OCI-LY3 (cell line): ENCODE results near the gene FHOD1.

Experiments used
- H2AFZ ChIP-seq: fragments of 200-600, 300-600 bp; shearing (Covaris generic); 2 replicates; pipeline ENCODE4 v1.6.0; 2014; ENCODE audit warnings: antibody characterized with exemption, low read depth, low read length
- H3K27ac ChIP-seq: fragments of 200-600, 300-600 bp; sonication (generic); 2 replicates; pipeline ENCODE4 v1.5.1; 2014; ENCODE audit warnings: mild to moderate bottlenecking, low read length, moderate library complexity, mixed read lengths
- H3K27me3 ChIP-seq: fragments of 200-600, 300-600 bp; sonication (generic); 2 replicates; pipeline ENCODE4 v1.6.1; 2014; ENCODE audit warnings: low read depth, low read length, mixed read lengths
- H3K36me3 ChIP-seq: fragments of 200-600, 300-600 bp; sonication (generic); replicated peaks from 2 replicates; pipeline ENCODE3; 2014; ENCODE audit warnings: low read depth, low read length, mixed read lengths
- H3K4me1 ChIP-seq: fragments of 300-600, 200-600 bp; sonication (generic); 2 replicates; pipeline ENCODE4 v1.6.1; 2014; ENCODE audit warnings: low read length, mixed read lengths
- H3K4me2 ChIP-seq: fragments of 200-600, 300-600 bp; sonication (generic); 2 replicates; pipeline ENCODE4 v1.6.1; 2014; ENCODE audit warnings: low read length, mixed read lengths
- H3K4me3 ChIP-seq: fragments of 300-600, 200-600 bp; sonication (generic); 2 replicates; pipeline ENCODE4 v1.5.1; 2014; ENCODE audit warnings: antibody characterized with exemption, mild to moderate bottlenecking, low read length, moderate library complexity
- H3K79me2 ChIP-seq: fragments of 300-600, 200-600 bp; shearing (Covaris generic); 2 replicates; pipeline ENCODE4 v1.6.1; 2014; ENCODE audit warnings: mild to moderate bottlenecking, low read length, mixed read lengths
- H3K9ac ChIP-seq: fragments of 300-600, 200-600 bp; shearing (Covaris generic); 2 replicates; pipeline ENCODE4 v1.6.0; 2014; ENCODE audit warnings: mild to moderate bottlenecking, low read length, moderate library complexity
- H3K9me3 ChIP-seq: fragments of 200-600, 300-600 bp; shearing (Covaris generic); 2 replicates; pipeline ENCODE4 v1.6.1; 2014; ENCODE audit warnings: low read length, mixed read lengths; ENCODE audit not compliant: insufficient read depth
- H4K20me1 ChIP-seq: fragments of 200-600, 300-600 bp; sonication (generic); 2 replicates; pipeline ENCODE4 v1.6.1; 2016; ENCODE audit warnings: low read length, mixed read lengths; ENCODE audit not compliant: insufficient read depth
- CTCF ChIP-seq: fragments of 200-600, 300-600 bp; sonication (generic); IDR thresholded peaks from 2 replicates; pipeline ENCODE4 v1.5.1; 2014; ENCODE audit warnings: antibody characterized with exemption, low read length, low read depth
- EZH2phosphoT487 ChIP-seq: fragments of 200-600 bp; shearing (Covaris generic); IDR thresholded peaks from 2 replicates; pipeline ENCODE4 v1.6.1; 2018; ENCODE audit warnings: antibody characterized with exemption, mixed run types, low read depth

The FHOD1 gene

GRCh38 chr16:67291461-67291860, 44.2 kb upstream of the FHOD1 start:
- Histone ChIP-seq H3K9ac (no peak overlapping the region), H3K36me3 (no peaks in the 10 kb centered on the region), H3K9me3 (no peaks in the 10 kb centered on the region), H3K4me1 (no peaks in the 10 kb centered on the region), H3K4me3 (no peak overlapping the region), H3K27me3 (no peaks in the 10 kb centered on the region), H3K79me2 (no peaks in the 10 kb centered on the region), H3K4me2 (no peak overlapping the region), H3K27ac (no peak overlapping the region), H4K20me1 (no peaks in the 10 kb centered on the region), H2AFZ (no peak overlapping the region)
- TF ChIP-seq CTCF (no peak), EZH2phosphoT487 (no peak)

- Histone ChIP-seq H2AFZ (no peak overlapping the region), H3K79me2 (no peaks in the 10 kb centered on the region), H3K9me3 (no peaks in the 10 kb centered on the region), H3K36me3 (no peaks in the 10 kb centered on the region), H4K20me1 (no peaks in the 10 kb centered on the region), H3K4me1 (no peaks in the 10 kb centered on the region), H3K9ac (no peak overlapping the region), H3K27ac (no peak overlapping the region), H3K4me2 (no peak overlapping the region), H3K4me3 (no peak overlapping the region), H3K27me3 (no peaks in the 10 kb centered on the region)
- TF ChIP-seq EZH2phosphoT487 (no peak), CTCF (no peak)
These were observed 40.7 kb upstream of the FHOD1 start for GRCh38 chr16:67287960-67288359.

GRCh38 chr16:67286441-67287235, 39.4 kb upstream of the FHOD1 start:
- Histone ChIP-seq H3K36me3 (no peaks in the 10 kb centered on the region), H4K20me1 (no peaks in the 10 kb centered on the region), H3K4me1 (no peaks in the 10 kb centered on the region), H3K9me3 (no peaks in the 10 kb centered on the region), H3K79me2 (no peaks in the 10 kb centered on the region), H3K27me3 (no peaks in the 10 kb centered on the region), H2AFZ (no peak overlapping the region), H3K4me2 (no peak overlapping the region), H3K4me3 (no peak overlapping the region), H3K27ac (no peak overlapping the region), H3K9ac (no peak overlapping the region)
- no peak for TF ChIP-seq CTCF
- TF ChIP-seq EZH2phosphoT487, result no peak

GRCh38 chr16:67284699-67285646, 37.7 kb upstream of the FHOD1 start:
- Histone ChIP-seq H3K4me3 (no peak overlapping the region), H3K4me1 (peaks cover under 1% of the 10 kb centered on the region), H4K20me1 (no peaks in the 10 kb centered on the region), H3K9me3 (no peaks in the 10 kb centered on the region), H3K27me3 (no peaks in the 10 kb centered on the region), H3K27ac (no peak overlapping the region), H3K79me2 (no peaks in the 10 kb centered on the region), H2AFZ (no peak overlapping the region), H3K4me2 (no peak overlapping the region), H3K36me3 (no peaks in the 10 kb centered on the region), H3K9ac (no peak overlapping the region)
- no peak for TF ChIP-seq EZH2phosphoT487
- peak; percentile 38 for TF ChIP-seq CTCF
